Measurements from ENCODE around the gene TRMT10C. TPM values are rescaled to one million over a fixed set of nuclear protein-coding genes. Genes with fewer than 3 reads are reported as not detected.

Gene TRMT10C
- total and polyA plus RNA-seq, 9 of the 15 experiments (the other 6 are each of a cell fraction or from before 2014, with no cell fraction given): 48.6 to 106 (median 63.9) TPM

GRCh38 chr3:101532783-101533602 is 28.7 kb upstream of the TRMT10C start (continued):
- TF ChIP-seq, protein P1, sequence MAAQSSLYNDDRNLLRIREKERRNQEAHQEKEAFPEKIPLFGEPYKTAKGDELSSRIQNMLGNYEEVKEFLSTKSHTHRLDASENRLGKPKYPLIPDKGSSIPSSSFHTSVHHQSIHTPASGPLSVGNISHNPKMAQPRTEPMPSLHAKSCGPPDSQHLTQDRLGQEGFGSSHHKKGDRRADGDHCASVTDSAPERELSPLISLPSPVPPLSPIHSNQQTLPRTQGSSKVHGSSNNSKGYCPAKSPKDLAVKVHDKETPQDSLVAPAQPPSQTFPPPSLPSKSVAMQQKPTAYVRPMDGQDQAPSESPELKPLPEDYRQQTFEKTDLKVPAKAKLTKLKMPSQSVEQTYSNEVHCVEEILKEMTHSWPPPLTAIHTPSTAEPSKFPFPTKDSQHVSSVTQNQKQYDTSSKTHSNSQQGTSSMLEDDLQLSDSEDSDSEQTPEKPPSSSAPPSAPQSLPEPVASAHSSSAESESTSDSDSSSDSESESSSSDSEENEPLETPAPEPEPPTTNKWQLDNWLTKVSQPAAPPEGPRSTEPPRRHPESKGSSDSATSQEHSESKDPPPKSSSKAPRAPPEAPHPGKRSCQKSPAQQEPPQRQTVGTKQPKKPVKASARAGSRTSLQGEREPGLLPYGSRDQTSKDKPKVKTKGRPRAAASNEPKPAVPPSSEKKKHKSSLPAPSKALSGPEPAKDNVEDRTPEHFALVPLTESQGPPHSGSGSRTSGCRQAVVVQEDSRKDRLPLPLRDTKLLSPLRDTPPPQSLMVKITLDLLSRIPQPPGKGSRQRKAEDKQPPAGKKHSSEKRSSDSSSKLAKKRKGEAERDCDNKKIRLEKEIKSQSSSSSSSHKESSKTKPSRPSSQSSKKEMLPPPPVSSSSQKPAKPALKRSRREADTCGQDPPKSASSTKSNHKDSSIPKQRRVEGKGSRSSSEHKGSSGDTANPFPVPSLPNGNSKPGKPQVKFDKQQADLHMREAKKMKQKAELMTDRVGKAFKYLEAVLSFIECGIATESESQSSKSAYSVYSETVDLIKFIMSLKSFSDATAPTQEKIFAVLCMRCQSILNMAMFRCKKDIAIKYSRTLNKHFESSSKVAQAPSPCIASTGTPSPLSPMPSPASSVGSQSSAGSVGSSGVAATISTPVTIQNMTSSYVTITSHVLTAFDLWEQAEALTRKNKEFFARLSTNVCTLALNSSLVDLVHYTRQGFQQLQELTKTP (IDR thresholded peaks at IDR 0.05; ENCODE audit: low read depth in 1 of 2, partially characterized antibody in 2 of 2): no peak
- no peak for TF ChIP-seq BCOR (IDR thresholded peaks at IDR 0.05)
- TF ChIP-seq KLF6 (CRISPR knock-in tag; IDR thresholded peaks at IDR 0.05; ENCODE audit: borderline replicate concordance): no peak
- no peak for TF ChIP-seq CREM (IDR thresholded peaks at IDR 0.05; ENCODE audit: low read depth)
- TF ChIP-seq ZNF589 (CRISPR knock-in tag; IDR thresholded peaks at IDR 0.05; ENCODE audit: low read depth): no peak
- no peak for TF ChIP-seq MAZ (CRISPR knock-in tag; conservative IDR thresholded peaks at IDR 0.05 in 1 of 2, IDR thresholded peaks at IDR 0.05 in 1 of 2)
- no peak for TF ChIP-seq SMAD1 (IDR thresholded peaks at IDR 0.05; ENCODE audit: low read depth, low read length, partially characterized antibody)
- no peak for TF ChIP-seq MTF1 (CRISPR knock-in tag; IDR thresholded peaks at IDR 0.05; ENCODE audit: borderline replicate concordance)
- TF ChIP-seq JUN (IDR thresholded peaks at IDR 0.05; ENCODE audit: borderline replicate concordance, low read depth, low read length): no peak
- TF ChIP-seq JUN (CRISPR knock-in tag; IDR thresholded peaks at IDR 0.05; ENCODE audit: borderline replicate concordance): no peak
- TF ChIP-seq CBX5 (IDR thresholded peaks at IDR 0.05; ENCODE audit: borderline replicate concordance, low read depth): no peak
- TF ChIP-seq RB1 (IDR thresholded peaks at IDR 0.05; ENCODE audit: low read depth): no peak
- peak; percentile 87 for TF ChIP-seq ZNF592 (IDR thresholded peaks at IDR 0.05)
- TF ChIP-seq YY1 (IDR thresholded peaks at IDR 0.05; ENCODE audit: borderline replicate concordance in 1 of 3, control insufficient read depth in 1 of 3, extremely low read depth in 1 of 3, insufficient read depth in 3 of 3, insufficient read length in 1 of 3, insufficient replicate concordance in 2 of 3, low read depth in 1 of 3, low read length in 2 of 3): no peak
- TF ChIP-seq MTA2 (IDR thresholded peaks at IDR 0.05; ENCODE audit: low read depth): no peak
- TF ChIP-seq CEBPB (tag; IDR thresholded peaks at IDR 0.05): no peak
- TF ChIP-seq MAFG (tag; conservative IDR thresholded peaks at IDR 0.05): 0 out of 2 replicates have a peak, but pooled peaks have one; percentile 5
- no peak for TF ChIP-seq TCF7 (IDR thresholded peaks at IDR 0.05; ENCODE audit: borderline replicate concordance)
- TF ChIP-seq SETDB1 (IDR thresholded peaks at IDR 0.05; ENCODE audit: low read length): no peak
- TF ChIP-seq BACH1 (tag; IDR thresholded peaks at IDR 0.05): 0 out of 2 replicates have a peak, but pooled peaks have one; percentile 39
